Stomach (tissue), 9 donors: ENCODE measurements around the gene TFIP11. TPM values are rescaled to one million over a fixed set of nuclear protein-coding genes. Genes with fewer than 3 reads are reported as not detected.

Experiments used
- DNase-seq, 2 donors: peaks; one replicate each; pipeline versions ENCODE4 v3.0.0 to v3.0.0-alpha.2; 2013 to 2019
- H3K27ac ChIP-seq, 5 donors: fragments of 200-600 bp in 4 of 5; sonication (generic) in 4 of 5; one replicate each; pipeline ENCODE4 v1.5.1; 2013 to 2019; ENCODE audit warnings: mild to moderate bottlenecking in 1 of 5, moderate library complexity in 1 of 5
- H3K27me3 ChIP-seq, 3 donors: fragments of 200-600 bp; sonication (generic); one replicate each; pipeline ENCODE4 v1.5.1; 2017 to 2019; ENCODE audit warnings: mixed run types in 1 of 3
- H3K36me3 ChIP-seq, 4 donors: fragments of 200-600 bp; sonication (generic); 1 replicate in 3 of 4; 2 replicates in 1 of 4; pipeline ENCODE4 v1.5.1; 2016 to 2019
- H3K4me1 ChIP-seq, 4 donors: fragments of 200-600 bp; sonication (generic); one replicate each; pipeline ENCODE4 v1.5.1; 2016 to 2019
- H3K4me3 ChIP-seq, 4 donors: fragments of 200-600 bp; sonication (generic) in 3 of 4; one replicate each; pipeline ENCODE4 v1.5.1; 2016 to 2019; ENCODE audit warnings: mild to moderate bottlenecking in 1 of 4
- H3K9me3 ChIP-seq, 4 donors: fragments of 200-600 bp; sonication (generic); one replicate each; pipeline ENCODE4 v1.5.1; 2016 to 2019
- CTCF ChIP-seq, 7 experiments: fragments of 450-650 bp in 4 of 7; fragments of 200-600 bp in 3 of 7; sonication (generic) in 3 of 7; IDR thresholded peaks; one replicate each; pipeline ENCODE4 v1.5.1; 2016 to 2019; ENCODE audit warnings: antibody characterized with exemption in 7 of 7, control low read depth in 2 of 7, mild to moderate bottlenecking in 1 of 7
- EP300 ChIP-seq: sonication (generic); formaldehyde crosslinking; IDR thresholded peaks from one replicate; pipeline ENCODE4 v1.6.1; 2017; ENCODE audit warnings: antibody characterized with exemption
- POLR2A ChIP-seq, 4 donors: fragments of 450-650 bp; IDR thresholded peaks; one replicate each; pipeline ENCODE4 v1.6.1; 2016; ENCODE audit warnings: antibody characterized with exemption in 4 of 4, control low read depth in 2 of 4, mild to moderate bottlenecking in 1 of 4, moderate library complexity in 1 of 4
- POLR2AphosphoS5 ChIP-seq, 3 donors: sonication (generic); formaldehyde crosslinking; IDR thresholded peaks; one replicate each; pipeline ENCODE4 v1.6.1; 2016; ENCODE audit warnings: antibody characterized with exemption in 3 of 3
- WGBS, 5 donors: extraction: QIAGEN DNeasy Blood & Tissue Kit in 3 of 5; methylation state at CpG; one replicate each; pipeline versions ENCODE4 v1.1.5 to v1.1.7; 2013 to 2018; 5-methylcytosine and 5-hydroxymethylcytosine counted together
- intact Hi-C: fragments of 100-400 bp; cut with DNase I; formaldehyde crosslinking; loops from one replicate; pipeline ENCODE4 v1.15.1; 2023; ENCODE audit warnings: low total_unique reads
- polyA plus RNA-seq, 3 donors: library from polyadenylated mRNA; stranded (reverse); fragments of 200-250 nt; gene quantifications; one replicate each; pipeline ENCODE4 v1.2.3, GENCODE V29; 2013
- total RNA-seq, 5 donors: library from RNA; depleted of rRNA; stranded (reverse); fragments of >200 nt; gene quantifications; one replicate each; pipeline versions ENCODE4 v1.1.0 to v1.2.3, GENCODE V29; 2014 to 2016
- donor health status: healthy with polysubstance abuse.
- donor health status: Bipolar disorder and iron deficiency.
- donor health status: healthy.

TFIP11 gene
- total and polyA plus RNA-seq, 8 donors: 11.6 to 48.7 (median 22.3) TPM

- H3K4me1 ChIP-seq: peaks cover 0 to 15% (median 0%) of the 10 kb centered on the region in 4 donors
- TF ChIP-seq CTCF (IDR thresholded peaks at IDR 0.05): no peak
- TF ChIP-seq POLR2AphosphoS5 (IDR thresholded peaks at IDR 0.05): no peak
- TF ChIP-seq EP300: no peak
- no peak for TF ChIP-seq POLR2A (IDR thresholded peaks at IDR 0.05)
- H3K9me3 ChIP-seq: no peaks in the 10 kb centered on the region
- no peak overlapping the region for H3K27ac ChIP-seq
- H3K4me3 ChIP-seq: no peak overlapping the region
- H3K36me3 ChIP-seq: peaks cover 24 to 51% (median 44%) of the 10 kb centered on the region in 4 donors
- intact Hi-C loops: no loop called here
- H3K27me3 ChIP-seq: no peaks in the 10 kb centered on the region
- no peak for DNase-seq
- WGBS, 5 donors: 72 to 92% (median 83%) methylated on average over 4 to 6 of the region's 6 CpGs
Measured at GRCh38 chr22:26448941-26449340, 63.3 kb downstream of the TFIP11 start.

GRCh38 chr22:26448334-26448733 is 63.9 kb downstream of the TFIP11 start:
- Histone ChIP-seq H3K9me3 (no peaks in the 10 kb centered on the region), H3K36me3 (peaks cover 18 to 49% (median 41%) of the 10 kb centered on the region in 4 donors), H3K4me3 (no peak overlapping the region), H3K27ac (peak overlapping the region in 1 of 5 donors; percentile 69), H3K4me1 (peaks cover 0 to 15% (median 0%) of the 10 kb centered on the region in 4 donors), H3K27me3 (no peaks in the 10 kb centered on the region)
- DNase-seq: no peak
- TF ChIP-seq CTCF (IDR thresholded peaks at IDR 0.05) (no peak), POLR2A (IDR thresholded peaks at IDR 0.05) (no peak), EP300 (no peak)
- intact Hi-C loops: no loop called here
- WGBS, 5 donors: 66 to 77% (median 72%) methylated on average over 4 to 5 of the region's 5 CpGs

DNA sequence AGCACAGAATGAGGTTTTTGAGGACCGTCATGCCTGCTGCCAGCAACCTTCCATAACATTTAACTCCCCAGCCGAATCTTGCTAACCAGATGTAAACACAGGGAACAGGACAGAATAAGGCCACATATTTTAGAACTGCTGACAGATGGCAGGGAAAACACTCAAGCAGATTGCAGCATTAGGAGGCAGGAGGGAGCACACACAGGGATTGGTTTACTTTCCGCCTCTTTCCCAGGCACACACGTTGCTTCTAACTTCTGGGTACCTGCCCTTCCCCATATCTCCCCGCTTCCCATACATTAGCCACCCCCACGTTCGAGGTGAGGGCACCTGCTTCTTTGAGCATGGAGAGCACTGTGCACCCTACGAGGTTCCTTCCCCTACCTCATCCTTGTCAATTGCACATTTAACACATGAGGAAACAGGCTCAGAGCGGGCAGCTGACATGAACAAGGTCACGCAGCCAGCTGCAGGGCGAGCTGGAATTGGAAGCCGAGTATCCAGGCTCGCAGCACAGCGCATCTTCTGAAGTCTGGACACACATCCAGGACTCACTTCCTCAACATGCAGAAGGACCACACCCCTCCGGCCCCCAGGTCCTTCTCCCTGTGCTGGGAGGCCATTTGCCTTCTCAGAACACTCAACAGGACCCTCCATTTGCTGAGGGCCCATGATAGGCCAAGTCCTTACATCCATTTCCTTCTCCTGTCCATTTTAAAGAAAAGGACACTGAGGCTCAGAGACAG is 64.5 kb downstream of the TFIP11 start:
- Histone ChIP-seq H3K27me3 (no peaks in the 10 kb centered on the region), H3K9me3 (no peaks in the 10 kb centered on the region), H3K4me1 (peaks cover 0 to 15% (median 0%) of the 10 kb centered on the region in 4 donors), H3K4me3 (peak overlapping the region in 1 of 4 donors; percentile 0), H3K36me3 (peaks cover 12 to 47% (median 40%) of the 10 kb centered on the region in 4 donors), H3K27ac (peak overlapping the region in 2 of 5 donors; percentile 20 to 69)
- intact Hi-C loops: no loop called here
- TF ChIP-seq EP300 (no peak), CTCF (IDR thresholded peaks at IDR 0.05) (no peak), POLR2AphosphoS5 (IDR thresholded peaks at IDR 0.05) (no peak), POLR2A (IDR thresholded peaks at IDR 0.05) (no peak)
- DNase-seq: peak in 1 of 2 donors; percentile 1
- 66 to 83% (median 74%) methylated on average over 15 of the region's 15 CpGs for WGBS, 5 donors

DNA sequence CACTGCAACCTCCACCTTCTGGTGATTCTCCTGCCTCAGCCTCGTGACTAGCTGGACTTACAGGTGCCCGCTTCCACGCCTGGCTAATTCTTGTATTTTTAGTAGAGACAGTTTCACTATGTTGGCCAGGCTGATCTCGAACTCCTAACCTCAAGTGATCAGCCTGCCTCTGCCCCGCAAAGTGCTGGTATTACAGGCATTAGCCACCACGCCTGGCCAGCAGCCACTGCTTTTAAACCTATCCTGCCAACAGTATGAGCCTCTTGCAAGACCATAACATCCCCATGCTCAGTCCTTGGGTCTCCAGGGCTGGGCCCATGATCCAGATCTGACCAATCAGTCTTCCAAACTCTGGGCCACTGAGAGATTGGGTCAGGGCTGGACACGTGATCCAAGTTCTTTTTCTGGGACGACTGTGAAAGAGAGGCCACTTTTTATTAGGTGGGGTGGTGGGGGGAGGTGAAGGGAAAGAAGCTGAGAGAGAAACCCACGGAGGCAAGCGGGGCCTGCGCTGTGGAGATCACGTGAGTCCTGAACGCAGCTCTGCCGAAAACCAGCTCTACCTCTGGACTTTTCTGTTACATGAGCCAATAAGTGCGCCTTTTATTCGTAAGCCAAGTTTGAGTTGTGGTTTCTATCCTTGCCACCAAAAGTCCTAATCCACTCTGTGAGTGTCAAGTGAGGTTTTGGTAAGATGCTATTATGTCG is 65.3 kb downstream of the TFIP11 start:
- H3K36me3 ChIP-seq: peaks cover 10 to 39% (median 33%) of the 10 kb centered on the region in 4 donors
- H3K27me3 ChIP-seq: no peaks in the 10 kb centered on the region
- no peaks in the 10 kb centered on the region for H3K9me3 ChIP-seq
- intact Hi-C loops: no loop called here
- peak overlapping the region in 1 of 5 donors; percentile 69 for H3K27ac ChIP-seq
- no peak for TF ChIP-seq POLR2A (IDR thresholded peaks at IDR 0.05)
- no peak for TF ChIP-seq CTCF (IDR thresholded peaks at IDR 0.05)
- no peak for TF ChIP-seq POLR2AphosphoS5 (IDR thresholded peaks at IDR 0.05)
- TF ChIP-seq EP300: no peak
- peak overlapping the region in 1 of 4 donors; percentile 0 for H3K4me3 ChIP-seq
- DNase-seq: peak in 1 of 2 donors; percentile 15
- peaks cover 0 to 15% (median 0%) of the 10 kb centered on the region in 4 donors for H3K4me1 ChIP-seq
- 77 to 89% (median 87%) methylated on average over 17 of the region's 17 CpGs for WGBS, 5 donors
